HCT116 (cell line): ENCODE results near the gene SLFN5. TPM values are rescaled to one million over a fixed set of nuclear protein-coding genes. Genes with fewer than 3 reads are reported as not detected.

ENCODE experiments used
- ATAC-seq: fragments of 200-7000 bp; cut with Tn5 transposase; 2 replicates; pipeline ENCODE4 v1.9.1; 2020; ENCODE audit warnings: mild to moderate bottlenecking, moderate library complexity
- BruUV-seq: library from RNA; stranded (reverse); fragments of 400-500 nt; replicated peaks from 2 replicates; lab custom pipeline; 2021; lab: Mats Ljungman, UMichigan
- CTCF ChIA-PET: fragments of 300-600 bp; sonication (Branson Sonifier 250); formaldehyde crosslinking; loops from one replicate; lab custom pipeline; 2021; ENCODE audit warnings: antibody characterized with exemption; lab: Charles Lee
- POLR2A ChIA-PET: fragments of 300-600, 350-600 bp; sonication (Branson Sonifier 250); formaldehyde crosslinking; loops from one replicate; lab custom pipeline; 2021; ENCODE audit warnings: antibody characterized with exemption; lab: Charles Lee
- RAD21 ChIA-PET, 2 experiments: fragments of 300-600 bp; sonication (Branson Sonifier 250); formaldehyde crosslinking; loops; one replicate each; lab custom pipeline; 2023; ENCODE audit warnings: low total read pairs in 2 of 2; ENCODE audit not compliant: uncharacterized antibody in 2 of 2, unreplicated experiment in 2 of 2, low non-redundant PET in 1 of 2; lab: Charles Lee
- DNase-seq: peaks from one replicate; pipeline ENCODE4 v3.0.0-alpha.2; 2010; ENCODE audit warnings: low read depth, low spot score
- H2AFZ ChIP-seq: fragments of 200-600 bp; shearing (Covaris generic), sonication (generic); 2 replicates; pipeline ENCODE4 v1.6.1; 2017; ENCODE audit warnings: low read depth, mixed run types, mixed read lengths, antibody characterized with exemption, low read length; ENCODE audit not compliant: poor library complexity, severe bottlenecking
- H3K27ac ChIP-seq: 2 replicates; pipeline ENCODE4 v1.5.1; 2012; ENCODE audit warnings: low read depth, low read length
- H3K27me3 ChIP-seq: fragments of 200-600 bp; sonication (generic); 2 replicates; pipeline ENCODE4 v1.6.1; 2016; ENCODE audit warnings: mixed run types, low read length, mixed read lengths; ENCODE audit not compliant: insufficient read depth
- H3K36me3 ChIP-seq, 2 experiments: fragments of 200-500 bp in 1 of 2; fragments of 200-600 bp in 1 of 2; sonication (Bioruptor generic) in 1 of 2; sonication (generic) in 1 of 2; 2 replicates each; pipeline versions ENCODE4 v1.5.1 to v1.6.1; 2014 to 2016; ENCODE audit warnings: low read length in 2 of 2, inconsistent platforms in 1 of 2, mixed read lengths in 1 of 2, mixed run types in 1 of 2; ENCODE audit not compliant: insufficient read depth in 2 of 2, control insufficient read depth in 1 of 2
- H3K4me1 ChIP-seq, 2 experiments: fragments of 200-600 bp in 1 of 2; sonication (generic) in 1 of 2; 2 replicates each; pipeline versions ENCODE4 v1.5.1 to v1.6.1; 2012 to 2017; ENCODE audit warnings: low read length in 2 of 2, inconsistent platforms in 1 of 2, mild to moderate bottlenecking in 1 of 2, mixed read lengths in 1 of 2, mixed run types in 1 of 2, moderate library complexity in 1 of 2; ENCODE audit not compliant: insufficient read depth in 2 of 2, control insufficient read depth in 1 of 2
- H3K4me2 ChIP-seq: fragments of 200-600 bp; sonication (generic); 2 replicates; pipeline ENCODE4 v1.6.1; 2017; ENCODE audit warnings: mixed run types, low read length, mixed read lengths
- H3K4me3 ChIP-seq, 2 experiments: fragments of 200-600 bp in 1 of 2; sonication (generic) in 1 of 2; replicated peaks in 1 of 2; 2 replicates each; pipeline ENCODE4 v1.5.1; 2011 to 2016; ENCODE audit warnings: low read length in 2 of 2, control low read depth in 1 of 2, low read depth in 1 of 2, mild to moderate bottlenecking in 1 of 2, mixed read lengths in 1 of 2, mixed run types in 1 of 2
- H3K79me2 ChIP-seq: fragments of 200-600 bp; sonication (generic); 2 replicates; pipeline ENCODE4 v1.6.1; 2017; ENCODE audit warnings: mild to moderate bottlenecking, mixed run types, low read length, moderate library complexity, mixed read lengths; ENCODE audit not compliant: insufficient read depth
- H3K9ac ChIP-seq: fragments of 200-600 bp; sonication (generic); 2 replicates; pipeline ENCODE4 v1.6.1; 2016; ENCODE audit warnings: low read length, mixed read lengths
- H3K9me2 ChIP-seq: fragments of 200-600 bp; sonication (generic), shearing (Covaris generic); 2 replicates; pipeline ENCODE4 v1.6.1; 2017; ENCODE audit warnings: mixed run types, mild to moderate bottlenecking, moderate library complexity; ENCODE audit not compliant: insufficient read depth
- H3K9me3 ChIP-seq, 2 experiments: fragments of 200-500 bp in 1 of 2; fragments of 200-600 bp in 1 of 2; sonication (Bioruptor generic) in 1 of 2; sonication (generic) in 1 of 2; 2 replicates each; pipeline ENCODE4 v1.6.1; 2014 to 2017; ENCODE audit warnings: low read length in 2 of 2, mixed read lengths in 2 of 2, inconsistent platforms in 1 of 2, low read depth in 1 of 2, mild to moderate bottlenecking in 1 of 2, mixed run types in 1 of 2, moderate library complexity in 1 of 2; ENCODE audit not compliant: control insufficient read depth in 1 of 2, insufficient read depth in 1 of 2
- H4K20me1 ChIP-seq: fragments of 200-600 bp; sonication (generic), shearing (Covaris generic); 2 replicates; pipeline ENCODE4 v1.6.1; 2017; ENCODE audit warnings: mixed run types, mild to moderate bottlenecking, moderate library complexity; ENCODE audit not compliant: insufficient read depth
- EZH2 ChIP-seq: fragments of 200-600 bp; sonication (generic); IDR thresholded peaks from 2 replicates; pipeline ENCODE4 v1.6.1; 2017; ENCODE audit warnings: antibody characterized with exemption, mixed run types
- EZH2phosphoT487 ChIP-seq: fragments of 200-600 bp; IDR thresholded peaks from 2 replicates; pipeline ENCODE4 v1.6.1; 2018; ENCODE audit warnings: antibody characterized with exemption, borderline replicate concordance
- FOSL1 ChIP-seq: IDR thresholded peaks from 2 replicates; pipeline ENCODE4 v1.6.1; 2012; ENCODE audit warnings: low read depth
- JUND ChIP-seq: IDR thresholded peaks from 2 replicates; pipeline ENCODE4 v1.6.1; 2012
- POLR2A ChIP-seq: IDR thresholded peaks from 2 replicates; pipeline ENCODE4 v1.7.0; 2011; ENCODE audit warnings: borderline replicate concordance; ENCODE audit not compliant: insufficient read depth, insufficient read length; ENCODE audit errors: extremely low read depth
- SIN3A ChIP-seq: IDR thresholded peaks from 2 replicates; pipeline ENCODE4 v1.6.1; 2012; ENCODE audit warnings: low read depth
- SRF ChIP-seq: IDR thresholded peaks from 2 replicates; pipeline ENCODE4 v1.6.1; 2012; ENCODE audit warnings: low read depth
- intact Hi-C: fragments of 100-400 bp; cut with micrococcal nuclease; formaldehyde crosslinking; loops from 2 replicates; pipeline ENCODE4 v1.10.0; 2022
- total RNA-seq: library from RNA; stranded (reverse); gene quantifications from one replicate; pipeline ENCODE4 v1.2.1, GENCODE V29; 2021; ENCODE audit not compliant: unreplicated experiment
- TF ChIP-seq, protein P1 (sequence below): IDR thresholded peaks from 2 replicates; pipeline ENCODE4 v1.6.1; 2012
- TF ChIP-seq, protein P2 (sequence below): IDR thresholded peaks from 2 replicates; pipeline ENCODE4 v1.6.1; 2011; ENCODE audit warnings: mild to moderate bottlenecking, low read length, moderate library complexity; ENCODE audit not compliant: insufficient replicate concordance; ENCODE audit errors: extremely low read depth
- TF ChIP-seq, protein P3 (sequence below): IDR thresholded peaks from 2 replicates; pipeline ENCODE4 v1.6.1; 2012
- TF ChIP-seq, protein P4 (sequence below), 3 experiments: fragments of 200-600 bp in 1 of 3; sonication (generic) in 1 of 3; IDR thresholded peaks in 2 of 3; conservative IDR thresholded peaks in 1 of 3; 2 replicates each; pipeline ENCODE4 v1.5.1; 2012 to 2017; ENCODE audit warnings: low read depth in 2 of 3, low read length in 2 of 3, antibody characterized with exemption in 1 of 3, borderline replicate concordance in 1 of 3, control low read depth in 1 of 3, mild to moderate bottlenecking in 1 of 3, mixed read lengths in 1 of 3, mixed run types in 1 of 3, moderate library complexity in 1 of 3; ENCODE audit not compliant: insufficient read depth in 1 of 3

The SLFN5 gene
- total RNA-seq, 1 experiment from 2014 or later: 23.7 TPM

DNA sequence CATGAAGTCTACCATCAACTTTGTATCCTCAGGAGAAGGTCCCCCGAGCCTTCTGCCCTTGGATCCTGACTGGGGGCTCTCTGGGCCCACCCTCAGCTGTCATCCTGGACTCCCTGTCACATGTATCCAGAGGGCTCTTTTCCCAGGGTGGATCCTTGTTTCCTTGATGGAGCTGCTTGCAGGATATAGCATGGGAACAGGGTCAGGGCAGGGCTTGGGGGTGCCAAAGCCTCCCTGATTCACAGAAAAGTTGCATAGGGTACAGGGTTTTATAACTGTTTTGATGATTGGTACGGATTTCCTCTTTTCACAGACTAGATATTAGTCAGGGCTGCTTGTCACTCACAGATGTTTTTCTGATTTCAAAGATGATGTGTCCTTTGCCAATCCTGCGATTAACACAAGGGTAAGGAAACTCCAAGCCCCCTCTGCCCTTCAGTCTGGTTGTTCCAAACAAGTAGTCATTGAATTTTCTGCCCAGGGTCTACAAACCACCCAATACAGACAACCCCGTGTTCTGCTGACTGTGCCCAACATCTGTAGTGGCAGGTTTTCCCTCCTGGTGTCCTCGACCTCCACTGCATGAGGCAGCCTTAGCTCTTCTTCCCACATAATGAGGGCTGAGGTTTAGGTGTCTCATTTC is 28.1 kb upstream of the SLFN5 start:
- H3K79me2 ChIP-seq: no peaks in the 10 kb centered on the region
- no peak for TF ChIP-seq EZH2
- no peak for TF ChIP-seq SRF
- TF ChIP-seq, protein P1, sequence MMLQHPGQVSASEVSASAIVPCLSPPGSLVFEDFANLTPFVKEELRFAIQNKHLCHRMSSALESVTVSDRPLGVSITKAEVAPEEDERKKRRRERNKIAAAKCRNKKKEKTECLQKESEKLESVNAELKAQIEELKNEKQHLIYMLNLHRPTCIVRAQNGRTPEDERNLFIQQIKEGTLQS: no peak
- TF ChIP-seq, protein P2, sequence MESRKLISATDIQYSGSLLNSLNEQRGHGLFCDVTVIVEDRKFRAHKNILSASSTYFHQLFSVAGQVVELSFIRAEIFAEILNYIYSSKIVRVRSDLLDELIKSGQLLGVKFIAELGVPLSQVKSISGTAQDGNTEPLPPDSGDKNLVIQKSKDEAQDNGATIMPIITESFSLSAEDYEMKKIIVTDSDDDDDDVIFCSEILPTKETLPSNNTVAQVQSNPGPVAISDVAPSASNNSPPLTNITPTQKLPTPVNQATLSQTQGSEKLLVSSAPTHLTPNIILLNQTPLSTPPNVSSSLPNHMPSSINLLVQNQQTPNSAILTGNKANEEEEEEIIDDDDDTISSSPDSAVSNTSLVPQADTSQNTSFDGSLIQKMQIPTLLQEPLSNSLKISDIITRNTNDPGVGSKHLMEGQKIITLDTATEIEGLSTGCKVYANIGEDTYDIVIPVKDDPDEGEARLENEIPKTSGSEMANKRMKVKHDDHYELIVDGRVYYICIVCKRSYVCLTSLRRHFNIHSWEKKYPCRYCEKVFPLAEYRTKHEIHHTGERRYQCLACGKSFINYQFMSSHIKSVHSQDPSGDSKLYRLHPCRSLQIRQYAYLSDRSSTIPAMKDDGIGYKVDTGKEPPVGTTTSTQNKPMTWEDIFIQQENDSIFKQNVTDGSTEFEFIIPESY: no peak
- no peak for TF ChIP-seq SIN3A
- TF ChIP-seq EZH2phosphoT487: no peak
- TF ChIP-seq, protein P3, sequence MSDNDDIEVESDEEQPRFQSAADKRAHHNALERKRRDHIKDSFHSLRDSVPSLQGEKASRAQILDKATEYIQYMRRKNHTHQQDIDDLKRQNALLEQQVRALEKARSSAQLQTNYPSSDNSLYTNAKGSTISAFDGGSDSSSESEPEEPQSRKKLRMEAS: no peak
- no peak for TF ChIP-seq FOSL1
- TF ChIP-seq, protein P4, sequence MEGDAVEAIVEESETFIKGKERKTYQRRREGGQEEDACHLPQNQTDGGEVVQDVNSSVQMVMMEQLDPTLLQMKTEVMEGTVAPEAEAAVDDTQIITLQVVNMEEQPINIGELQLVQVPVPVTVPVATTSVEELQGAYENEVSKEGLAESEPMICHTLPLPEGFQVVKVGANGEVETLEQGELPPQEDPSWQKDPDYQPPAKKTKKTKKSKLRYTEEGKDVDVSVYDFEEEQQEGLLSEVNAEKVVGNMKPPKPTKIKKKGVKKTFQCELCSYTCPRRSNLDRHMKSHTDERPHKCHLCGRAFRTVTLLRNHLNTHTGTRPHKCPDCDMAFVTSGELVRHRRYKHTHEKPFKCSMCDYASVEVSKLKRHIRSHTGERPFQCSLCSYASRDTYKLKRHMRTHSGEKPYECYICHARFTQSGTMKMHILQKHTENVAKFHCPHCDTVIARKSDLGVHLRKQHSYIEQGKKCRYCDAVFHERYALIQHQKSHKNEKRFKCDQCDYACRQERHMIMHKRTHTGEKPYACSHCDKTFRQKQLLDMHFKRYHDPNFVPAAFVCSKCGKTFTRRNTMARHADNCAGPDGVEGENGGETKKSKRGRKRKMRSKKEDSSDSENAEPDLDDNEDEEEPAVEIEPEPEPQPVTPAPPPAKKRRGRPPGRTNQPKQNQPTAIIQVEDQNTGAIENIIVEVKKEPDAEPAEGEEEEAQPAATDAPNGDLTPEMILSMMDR (IDR thresholded peaks at IDR 0.05 in 2 of 3, conservative IDR thresholded peaks at IDR 0.05 in 1 of 3; ENCODE audit: borderline replicate concordance in 1 of 3, insufficient read depth in 1 of 3, low read depth in 2 of 3, low read length in 2 of 3): no peak
- TF ChIP-seq POLR2A: no peak
- TF ChIP-seq JUND: no peak
- TF ChIP-seq, all 23 proteins: peak for 0
- H3K4me1 ChIP-seq: no peaks in the 10 kb centered on the region
- no peak for ATAC-seq
- H3K9me2 ChIP-seq: no peaks in the 10 kb centered on the region
- no peaks in the 10 kb centered on the region for H3K36me3 ChIP-seq
- H3K4me2 ChIP-seq: no peak overlapping the region
- H4K20me1 ChIP-seq: no peaks in the 10 kb centered on the region
- CTCF ChIA-PET: no interaction called here
- H3K9me3 ChIP-seq: no peaks in the 10 kb centered on the region
- H2AFZ ChIP-seq: no peak overlapping the region
- BruUV-seq: no TSS peak
- peaks cover 43% of the 10 kb centered on the region for H3K27me3 ChIP-seq
- H3K4me3 ChIP-seq: no peak overlapping the region
- no peak overlapping the region for H3K27ac ChIP-seq
- POLR2A ChIA-PET: no interaction called here
- RAD21 ChIA-PET: no interaction called here
- intact Hi-C loops: no loop called here
- H3K9ac ChIP-seq: no peak overlapping the region
- no peak for DNase-seq
